GM12872 (cell line): Measurements from ENCODE around the gene BCO2.

Experiments
- TF ChIP-seq, protein P1 (sequence below): IDR thresholded peaks from 3 replicates; pipeline ENCODE4 v1.5.1; 2011; ENCODE audit warnings: low read depth, mild to moderate bottlenecking, low read length, moderate library complexity; ENCODE audit not compliant: insufficient read depth

BCO2 gene

DNA sequence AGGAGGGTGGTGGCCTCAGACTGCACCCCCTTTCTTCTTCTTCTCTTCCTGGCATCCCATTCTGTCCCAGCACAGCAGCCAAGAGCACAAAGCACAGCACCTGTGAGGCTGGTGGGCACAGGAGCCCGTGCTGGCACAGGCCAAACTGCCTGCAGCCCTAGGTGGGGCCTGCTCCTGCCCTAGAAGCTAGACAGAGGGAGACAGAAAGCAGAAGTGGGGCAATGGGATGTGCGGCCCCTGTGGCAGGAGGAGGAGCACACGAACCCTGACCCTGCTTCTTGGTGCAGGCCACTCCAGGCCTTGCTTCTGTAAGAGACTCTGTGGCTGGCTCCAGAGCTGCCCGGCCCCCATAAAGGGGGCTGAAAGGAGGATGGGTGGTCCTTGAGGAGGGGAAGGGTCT is 47.0 kb downstream of the BCO2 start:
- TF ChIP-seq, protein P1, sequence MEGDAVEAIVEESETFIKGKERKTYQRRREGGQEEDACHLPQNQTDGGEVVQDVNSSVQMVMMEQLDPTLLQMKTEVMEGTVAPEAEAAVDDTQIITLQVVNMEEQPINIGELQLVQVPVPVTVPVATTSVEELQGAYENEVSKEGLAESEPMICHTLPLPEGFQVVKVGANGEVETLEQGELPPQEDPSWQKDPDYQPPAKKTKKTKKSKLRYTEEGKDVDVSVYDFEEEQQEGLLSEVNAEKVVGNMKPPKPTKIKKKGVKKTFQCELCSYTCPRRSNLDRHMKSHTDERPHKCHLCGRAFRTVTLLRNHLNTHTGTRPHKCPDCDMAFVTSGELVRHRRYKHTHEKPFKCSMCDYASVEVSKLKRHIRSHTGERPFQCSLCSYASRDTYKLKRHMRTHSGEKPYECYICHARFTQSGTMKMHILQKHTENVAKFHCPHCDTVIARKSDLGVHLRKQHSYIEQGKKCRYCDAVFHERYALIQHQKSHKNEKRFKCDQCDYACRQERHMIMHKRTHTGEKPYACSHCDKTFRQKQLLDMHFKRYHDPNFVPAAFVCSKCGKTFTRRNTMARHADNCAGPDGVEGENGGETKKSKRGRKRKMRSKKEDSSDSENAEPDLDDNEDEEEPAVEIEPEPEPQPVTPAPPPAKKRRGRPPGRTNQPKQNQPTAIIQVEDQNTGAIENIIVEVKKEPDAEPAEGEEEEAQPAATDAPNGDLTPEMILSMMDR: no peak

- TF ChIP-seq, protein P1: no peak
Observed at GRCh38 chr11:112223121-112223520, 47.8 kb downstream of the BCO2 start.

- TF ChIP-seq, protein P1: no peak
Observed at GRCh38 chr11:112223754-112224532, 48.6 kb downstream of the BCO2 start.

GRCh38 chr11:112225753-112226061 is 50.4 kb downstream of the BCO2 start:
- TF ChIP-seq, protein P1: no peak

DNA sequence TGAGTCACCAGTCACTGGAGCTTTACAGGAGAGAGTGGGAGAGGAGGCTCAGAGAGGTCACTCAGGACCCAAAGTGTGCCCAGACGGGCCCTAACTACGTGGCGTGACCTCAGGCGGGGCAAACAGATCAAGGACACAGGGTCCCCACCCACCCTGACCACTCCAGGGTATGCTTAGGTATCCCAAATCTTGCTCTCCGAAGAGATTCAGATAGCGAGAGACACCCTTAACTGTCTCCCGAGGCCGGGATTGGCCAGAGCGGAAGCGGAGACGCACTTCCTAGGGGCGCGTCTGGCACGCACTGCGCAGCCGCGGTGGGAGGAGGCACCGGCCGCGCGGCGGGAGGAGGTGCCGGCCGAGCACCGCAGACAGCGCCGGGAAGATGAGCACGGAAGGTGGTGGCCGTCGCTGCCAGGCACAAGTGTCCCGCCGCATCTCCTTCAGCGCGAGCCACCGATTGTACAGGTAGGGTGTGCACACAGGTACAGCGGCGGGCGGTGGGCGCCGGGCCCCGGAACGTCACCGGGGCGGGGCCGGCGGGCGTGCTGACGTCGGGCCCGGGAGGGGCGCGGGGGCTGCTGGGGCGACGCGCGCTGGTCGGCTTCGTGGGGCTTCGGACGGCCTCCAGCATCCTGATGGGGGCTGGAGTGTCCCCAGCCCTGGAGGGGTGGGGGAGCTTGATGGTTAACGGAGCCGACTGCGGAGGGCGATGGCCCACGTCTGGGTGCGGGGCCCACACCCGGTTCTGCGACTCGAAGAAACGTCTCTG is 50.9 kb downstream of the BCO2 start, which contains the start of gene PTS:
Gene PTS, plus strand, starts transcription at position 367 of the 769 bp plus-strand sequence. Its CDS starts 16 bp downstream, at position 383.
- TF ChIP-seq, protein P1: no peak

DNA sequence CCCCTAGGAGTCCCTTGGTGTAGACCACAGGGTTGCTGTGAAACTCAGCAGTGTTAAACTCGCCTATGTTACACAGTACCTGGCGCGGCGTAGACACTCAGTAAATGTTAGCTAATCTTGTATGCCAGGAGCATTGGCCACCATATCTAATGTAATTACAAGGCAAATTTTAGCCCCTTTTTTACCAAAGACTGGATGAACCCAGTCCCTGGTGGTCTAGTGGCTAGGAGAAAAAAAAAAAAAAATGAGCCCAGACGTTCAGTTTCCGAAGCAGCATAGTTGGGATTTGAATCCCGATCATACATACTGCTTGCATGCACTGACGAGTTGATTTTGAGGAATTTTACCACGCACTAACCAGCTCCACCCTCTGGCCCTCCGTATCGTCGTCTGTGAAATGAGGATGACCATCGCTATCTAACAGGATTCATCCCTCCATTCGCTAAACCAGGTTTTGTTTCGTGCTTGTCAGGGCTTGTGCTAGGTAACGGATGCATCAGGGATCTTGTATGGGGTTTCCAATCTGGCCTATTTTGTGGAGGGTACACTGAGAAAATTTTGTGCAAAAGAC is 51.6 kb downstream of the BCO2 start:
- TF ChIP-seq, protein P1: no peak

GRCh38 chr11:112227471-112227870 is 52.2 kb downstream of the BCO2 start:
- TF ChIP-seq, protein P1: no peak
